Mucosa of stomach (tissue), 1 donor: Measurements from ENCODE around the gene NDST3.

Source experiments
- H3K27me3 ChIP-seq: one replicate; pipeline ENCODE4 v1.7.0; 2013; ENCODE audit warnings: mild to moderate bottlenecking, low read length; ENCODE audit not compliant: control insufficient read depth, insufficient read depth
- H3K36me3 ChIP-seq: one replicate; pipeline ENCODE4 v1.7.0; 2013; ENCODE audit warnings: low read length; ENCODE audit not compliant: control insufficient read depth, insufficient read depth
- H3K4me1 ChIP-seq: one replicate; pipeline ENCODE4 v1.7.0; 2013; ENCODE audit warnings: mild to moderate bottlenecking, low read length; ENCODE audit not compliant: control insufficient read depth, insufficient read depth
- H3K4me3 ChIP-seq: one replicate; pipeline ENCODE4 v1.7.0; 2013; ENCODE audit warnings: low read length
- H3K9ac ChIP-seq: one replicate; pipeline ENCODE4 v1.7.0; 2013; ENCODE audit warnings: mild to moderate bottlenecking, low read length, moderate library complexity
- H3K9me3 ChIP-seq: one replicate; pipeline ENCODE4 v1.7.0; 2013; ENCODE audit warnings: mild to moderate bottlenecking, low read length, moderate library complexity; ENCODE audit not compliant: control insufficient read depth
- donor health status: Pancreatic carcinoma.

The NDST3 gene

GRCh38 chr4:118085700-118086099 is 51.4 kb downstream of the NDST3 start:
- H3K9ac ChIP-seq: no peak overlapping the region
- no peaks in the 10 kb centered on the region for H3K4me1 ChIP-seq
- no peak overlapping the region for H3K4me3 ChIP-seq
- no peaks in the 10 kb centered on the region for H3K36me3 ChIP-seq
- H3K9me3 ChIP-seq: no peaks in the 10 kb centered on the region
- no peaks in the 10 kb centered on the region for H3K27me3 ChIP-seq

GRCh38 chr4:118086344-118086743 is 52.1 kb downstream of the NDST3 start:
- Histone ChIP-seq H3K9me3 (no peaks in the 10 kb centered on the region), H3K4me3 (no peak overlapping the region), H3K36me3 (no peaks in the 10 kb centered on the region), H3K27me3 (no peaks in the 10 kb centered on the region), H3K4me1 (no peaks in the 10 kb centered on the region), H3K9ac (no peak overlapping the region)

GRCh38 chr4:118087366-118087765 is 53.1 kb downstream of the NDST3 start:
- Histone ChIP-seq H3K36me3 (no peaks in the 10 kb centered on the region), H3K27me3 (no peaks in the 10 kb centered on the region), H3K4me1 (no peaks in the 10 kb centered on the region), H3K9ac (no peak overlapping the region), H3K4me3 (no peak overlapping the region), H3K9me3 (no peaks in the 10 kb centered on the region)

GRCh38 chr4:118099106-118099505 is 64.8 kb downstream of the NDST3 start:
- H3K4me3 ChIP-seq: no peak overlapping the region
- H3K4me1 ChIP-seq: no peaks in the 10 kb centered on the region
- H3K9me3 ChIP-seq: no peaks in the 10 kb centered on the region
- H3K9ac ChIP-seq: no peak overlapping the region
- no peaks in the 10 kb centered on the region for H3K36me3 ChIP-seq
- no peaks in the 10 kb centered on the region for H3K27me3 ChIP-seq

GRCh38 chr4:118102195-118102594 is 67.9 kb downstream of the NDST3 start:
- Histone ChIP-seq H3K27me3 (no peaks in the 10 kb centered on the region), H3K4me3 (no peak overlapping the region), H3K9me3 (no peaks in the 10 kb centered on the region), H3K9ac (no peak overlapping the region), H3K4me1 (no peaks in the 10 kb centered on the region), H3K36me3 (no peaks in the 10 kb centered on the region)

GRCh38 chr4:118112117-118113046 is 78.1 kb downstream of the NDST3 start:
- H3K27me3 ChIP-seq: no peaks in the 10 kb centered on the region
- H3K9ac ChIP-seq: no peak overlapping the region
- no peak overlapping the region for H3K4me3 ChIP-seq
- H3K4me1 ChIP-seq: no peaks in the 10 kb centered on the region
- no peaks in the 10 kb centered on the region for H3K36me3 ChIP-seq
- H3K9me3 ChIP-seq: no peaks in the 10 kb centered on the region

- H3K9ac ChIP-seq: no peak overlapping the region
- H3K4me3 ChIP-seq: no peak overlapping the region
- H3K4me1 ChIP-seq: no peaks in the 10 kb centered on the region
- H3K36me3 ChIP-seq: no peaks in the 10 kb centered on the region
- no peaks in the 10 kb centered on the region for H3K27me3 ChIP-seq
- H3K9me3 ChIP-seq: no peaks in the 10 kb centered on the region
Observed at GRCh38 chr4:118113220-118113619, 78.9 kb downstream of the NDST3 start.

- H3K9ac ChIP-seq: no peak overlapping the region
- no peak overlapping the region for H3K4me3 ChIP-seq
- no peaks in the 10 kb centered on the region for H3K36me3 ChIP-seq
- H3K4me1 ChIP-seq: no peaks in the 10 kb centered on the region
- H3K27me3 ChIP-seq: no peaks in the 10 kb centered on the region
- no peaks in the 10 kb centered on the region for H3K9me3 ChIP-seq
Observed at GRCh38 chr4:118114720-118115119, 80.4 kb downstream of the NDST3 start.

- Histone ChIP-seq H3K9ac (no peak overlapping the region), H3K9me3 (no peaks in the 10 kb centered on the region)
Observed at GRCh38 chr4:118120120-118120760, 86.0 kb downstream of the NDST3 start.

GRCh38 chr4:118124997-118125396 is 90.7 kb downstream of the NDST3 start:
- Histone ChIP-seq H3K27me3 (no peaks in the 10 kb centered on the region), H3K4me1 (no peaks in the 10 kb centered on the region), H3K36me3 (no peaks in the 10 kb centered on the region), H3K9me3 (no peaks in the 10 kb centered on the region), H3K4me3 (no peak overlapping the region), H3K9ac (no peak overlapping the region)

More at GRCh38 chr4:118120120-118120760, 86.0 kb downstream of the NDST3 start:
- no peak overlapping the region for H3K4me3 ChIP-seq
- no peaks in the 10 kb centered on the region for H3K27me3 ChIP-seq
- no peaks in the 10 kb centered on the region for H3K36me3 ChIP-seq
- H3K4me1 ChIP-seq: no peaks in the 10 kb centered on the region

GRCh38 chr4:118139241-118139640 is 105.0 kb downstream of the NDST3 start:
- no peaks in the 10 kb centered on the region for H3K36me3 ChIP-seq
- no peaks in the 10 kb centered on the region for H3K9me3 ChIP-seq

GRCh38 chr4:118141240-118141639 is 107.0 kb downstream of the NDST3 start:
- Histone ChIP-seq H3K9ac (no peak overlapping the region), H3K4me3 (no peak overlapping the region), H3K27me3 (no peaks in the 10 kb centered on the region), H3K36me3 (no peaks in the 10 kb centered on the region), H3K4me1 (no peaks in the 10 kb centered on the region), H3K9me3 (no peaks in the 10 kb centered on the region)

More at GRCh38 chr4:118139241-118139640, 105.0 kb downstream of the NDST3 start:
- H3K9ac ChIP-seq: no peak overlapping the region
- no peak overlapping the region for H3K4me3 ChIP-seq
- no peaks in the 10 kb centered on the region for H3K4me1 ChIP-seq
- H3K27me3 ChIP-seq: no peaks in the 10 kb centered on the region
